H1 (cell line): ENCODE results near the gene ANKRD30BL. TPM values are rescaled to one million over a fixed set of nuclear protein-coding genes. Genes with fewer than 3 reads are reported as not detected.
"Not testable (repeated sequence)": the region's sequence is repeated elsewhere in the genome, so short reads cannot be mapped to it uniquely, and the experiment has no call there.

Experiments
- CTCF ChIA-PET: fragments of 300-600 bp; sonication (Branson Sonifier 250); formaldehyde crosslinking; loops from one replicate; lab custom pipeline; 2021; ENCODE audit not compliant: partially characterized antibody; lab: Charles Lee
- POLR2A ChIA-PET: fragments of 300-600 bp; sonication (Branson Sonifier 250); formaldehyde crosslinking; loops from one replicate; lab custom pipeline; 2021; ENCODE audit warnings: inconsistent platforms; ENCODE audit not compliant: partially characterized antibody; lab: Charles Lee
- DNase-seq, 2 experiments: peaks; one replicate each; pipeline versions ENCODE4 v3.0.0 to v3.0.0-alpha.2; 2010 to 2022; ENCODE audit warnings: low spot score in 2 of 2, low read depth in 1 of 2, mixed read lengths in 1 of 2
- FAIRE-seq: peaks from 2 replicates; lab custom pipeline; 2011; peaks lifted over from hg19 to GRCh38; lab: Jason Lieb, UNC
- H2AFZ ChIP-seq: 2 replicates; pipeline ENCODE4 v1.8.1; 2012; ENCODE audit warnings: low read length, inconsistent platforms
- H2AK5ac ChIP-seq: 2 replicates; pipeline ENCODE4 v1.6.1; 2013; ENCODE audit warnings: low read depth, low read length
- H2BK120ac ChIP-seq: replicated peaks from 2 replicates; pipeline ENCODE3; 2013; ENCODE audit warnings: low read depth, low read length, inconsistent platforms
- H2BK12ac ChIP-seq: 2 replicates; pipeline ENCODE4 v1.6.1; 2013; ENCODE audit warnings: low read depth, low read length
- H2BK15ac ChIP-seq: 2 replicates; pipeline ENCODE4 v1.6.1; 2013; ENCODE audit warnings: low read length
- H2BK20ac ChIP-seq: 2 replicates; pipeline ENCODE4 v1.6.1; 2013; ENCODE audit warnings: low read length
- H2BK5ac ChIP-seq: 2 replicates; pipeline ENCODE4 v1.6.1; 2013; ENCODE audit warnings: low read depth, low read length
- H3K14ac ChIP-seq: 2 replicates; pipeline ENCODE4 v1.6.1; 2013; ENCODE audit warnings: inconsistent platforms; ENCODE audit not compliant: insufficient read length
- H3K18ac ChIP-seq: 2 replicates; pipeline ENCODE4 v1.6.1; 2013; ENCODE audit warnings: low read length; ENCODE audit errors: extremely low read depth
- H3K23ac ChIP-seq: 2 replicates; pipeline ENCODE4 v1.6.1; 2013; ENCODE audit warnings: inconsistent platforms; ENCODE audit not compliant: insufficient read length
- H3K23me2 ChIP-seq: 2 replicates; pipeline ENCODE4 v1.6.1; 2013; ENCODE audit warnings: low read depth, low read length
- H3K27ac ChIP-seq: 2 replicates; pipeline ENCODE4 v1.6.1; 2011; ENCODE audit warnings: low read depth, low read length, inconsistent platforms
- H3K27me3 ChIP-seq, 4 experiments: replicated peaks in 1 of 4; 1 replicate in 1 of 4; 2 replicates in 3 of 4; pipeline versions ENCODE4 v1.6.1 to v1.8.1; 2011 to 2013; ENCODE audit warnings: low read length in 3 of 4, mild to moderate bottlenecking in 3 of 4, inconsistent platforms in 2 of 4, mixed read lengths in 2 of 4, moderate library complexity in 1 of 4; ENCODE audit not compliant: control insufficient read depth in 3 of 4, insufficient read depth in 3 of 4; ENCODE audit errors: extremely low read depth in 1 of 4
- H3K36me3 ChIP-seq, 4 experiments: 2 replicates each; pipeline versions ENCODE4 v1.6.1 to v1.8.1; 2011 to 2013; ENCODE audit warnings: mild to moderate bottlenecking in 4 of 4, low read length in 3 of 4, moderate library complexity in 2 of 4, control low read depth in 1 of 4, inconsistent platforms in 1 of 4; ENCODE audit not compliant: insufficient read depth in 4 of 4, control insufficient read depth in 2 of 4
- H3K4ac ChIP-seq: replicated peaks from 2 replicates; pipeline ENCODE3; 2013; ENCODE audit warnings: low read length, low read depth, mixed read lengths, inconsistent platforms; ENCODE audit not compliant: insufficient read length
- H3K4me1 ChIP-seq, 4 experiments: replicated peaks in 1 of 4; 1 replicate in 1 of 4; 2 replicates in 3 of 4; pipeline versions ENCODE4 v1.6.1 to v1.8.1; 2011 to 2013; ENCODE audit warnings: low read length in 3 of 4, inconsistent platforms in 2 of 4, mixed read lengths in 1 of 4; ENCODE audit not compliant: insufficient read depth in 4 of 4, control insufficient read depth in 3 of 4
- H3K4me2 ChIP-seq, 2 experiments: 2 replicates each; pipeline versions ENCODE4 v1.6.1 to v1.8.1; 2011 to 2013; ENCODE audit warnings: low read depth in 2 of 2, low read length in 2 of 2, control low read depth in 1 of 2, inconsistent platforms in 1 of 2, mild to moderate bottlenecking in 1 of 2; ENCODE audit not compliant: insufficient read depth in 1 of 2
- H3K4me3 ChIP-seq, 4 experiments: fragments of 200-600, 300-600 bp in 1 of 4; sonication (generic), shearing (Covaris generic), sonication (Bioruptor Twin) in 1 of 4; 2 replicates each; pipeline versions ENCODE4 v1.5.1 to v1.8.1; 2011 to 2016; ENCODE audit warnings: low read length in 4 of 4, low read depth in 3 of 4, control low read depth in 2 of 4, inconsistent platforms in 2 of 4, mild to moderate bottlenecking in 2 of 4, mixed read lengths in 1 of 4, moderate library complexity in 1 of 4; ENCODE audit not compliant: insufficient read depth in 2 of 4; ENCODE audit errors: extremely low read depth in 1 of 4
- H3K56ac ChIP-seq: replicated peaks from 2 replicates; pipeline ENCODE3; 2013; ENCODE audit warnings: low read depth, mild to moderate bottlenecking, mixed read lengths, low read length, inconsistent platforms; ENCODE audit not compliant: insufficient read length
- H3K79me1 ChIP-seq: 2 replicates; pipeline ENCODE4 v1.6.1; 2013; ENCODE audit warnings: low read depth, low read length, control low read depth
- H3K79me2 ChIP-seq, 2 experiments: 2 replicates each; pipeline versions ENCODE4 v1.6.1 to v1.8.1; 2012 to 2013; ENCODE audit warnings: low read length in 2 of 2, mild to moderate bottlenecking in 2 of 2, inconsistent platforms in 1 of 2; ENCODE audit not compliant: insufficient read depth in 2 of 2, control insufficient read depth in 1 of 2
- H3K9ac ChIP-seq, 4 experiments: replicated peaks in 1 of 4; 1 replicate in 1 of 4; 2 replicates in 3 of 4; pipeline versions ENCODE4 v1.6.1 to v1.8.1; 2011 to 2013; ENCODE audit warnings: low read depth in 3 of 4, low read length in 3 of 4, control low read depth in 2 of 4, mild to moderate bottlenecking in 2 of 4, moderate library complexity in 2 of 4, inconsistent platforms in 1 of 4; ENCODE audit errors: extremely low read depth in 1 of 4
- H3K9me3 ChIP-seq, 2 experiments: 2 replicates each; pipeline versions ENCODE4 v1.6.1 to v1.8.1; 2012 to 2013; ENCODE audit warnings: mild to moderate bottlenecking in 2 of 2, moderate library complexity in 2 of 2, control low read depth in 1 of 2, inconsistent platforms in 1 of 2, low read depth in 1 of 2, low read length in 1 of 2, mixed read lengths in 1 of 2; ENCODE audit not compliant: insufficient read depth in 2 of 2
- H4K20me1 ChIP-seq, 2 experiments: replicated peaks in 1 of 2; 2 replicates each; pipeline versions ENCODE3 to v1.8.1; 2011 to 2013; ENCODE audit warnings: inconsistent platforms in 2 of 2, low read length in 2 of 2, mild to moderate bottlenecking in 1 of 2; ENCODE audit not compliant: insufficient read depth in 2 of 2, control insufficient read depth in 1 of 2
- H4K5ac ChIP-seq: 2 replicates; pipeline ENCODE4 v1.6.1; 2013; ENCODE audit warnings: low read length, low read depth, mixed read lengths, inconsistent platforms; ENCODE audit not compliant: insufficient read length
- H4K8ac ChIP-seq: 2 replicates; pipeline ENCODE4 v1.8.0; 2013; ENCODE audit warnings: mild to moderate bottlenecking, moderate library complexity, low read length, inconsistent platforms; ENCODE audit not compliant: insufficient read depth; ENCODE audit errors: extremely low read depth
- H4K91ac ChIP-seq: replicated peaks from 2 replicates; pipeline ENCODE3; 2013; ENCODE audit warnings: low read length, mixed read lengths, inconsistent platforms; ENCODE audit not compliant: insufficient read length
- WGBS, 2 experiments: shearing (Covaris generic) in 1 of 2; methylation state at CpG; one replicate each; pipeline versions ENCODE4 v1.1.6 to v1.1.7; 2013 to 2015; ENCODE audit warnings: low lambda C conversion rate in 2 of 2, mixed read lengths in 2 of 2, inconsistent platforms in 1 of 2, low coverage in 1 of 2, missing lambda C conversion rate in 1 of 2; ENCODE audit not compliant: insufficient replicate concordance in 2 of 2, insufficient coverage in 1 of 2, insufficient read length in 1 of 2; ENCODE audit errors: extremely low coverage in 1 of 2, missing lambda C conversion rate in 1 of 2; 5-methylcytosine and 5-hydroxymethylcytosine counted together
- polyA plus RNA-seq, 7 experiments: library from polyadenylated mRNA; depleted of rRNA in 3 of 7; stranded (reverse) in 5 of 7; unstranded in 2 of 7; fragments of >200 nt in 5 of 7; fragments of 200-250 nt in 2 of 7; gene quantifications; 1 replicate in 5 of 7; 2 replicates in 1 of 7; 4 replicates in 1 of 7; pipeline versions ENCODE4 v1.2.1 to v1.2.3, GENCODE V29; 2011 to 2013; ENCODE audit warnings: missing spikeins in 2 of 7, mixed read lengths in 2 of 7
- total RNA-seq: library from RNA; stranded (reverse); fragmentation: NEBNext Ultra II Directional; extraction: Animal tissue kit (Norgen Biotek cat#: 25700); gene quantifications from 2 replicates; pipeline ENCODE4 v1.2.1, GENCODE V29; 2021

The ANKRD30BL gene
- total and polyA plus RNA-seq, 2 of the 8 experiments (the other 6 are each of a cell fraction or from before 2014, with no cell fraction given): 0.05 TPM; not detected in 1

GRCh38 chr2:132167100-132167499, 5.3 kb upstream of the ANKRD30BL start:
- H2BK15ac ChIP-seq: not testable (repeated sequence)

GRCh38 chr2:132162125-132162660, 441 bp upstream of the ANKRD30BL start:
- not testable (repeated sequence) for FAIRE-seq

More at GRCh38 chr2:132167100-132167499, 5.3 kb upstream of the ANKRD30BL start:
- H2BK5ac ChIP-seq, H3K79me2 ChIP-seq, H4K20me1 ChIP-seq, H3K4ac ChIP-seq, H4K5ac ChIP-seq, H3K79me1 ChIP-seq, H4K8ac ChIP-seq, H3K9ac ChIP-seq, H4K91ac ChIP-seq, H2AK5ac ChIP-seq, H3K23ac ChIP-seq, CTCF ChIA-PET, DNase-seq, H3K4me1 ChIP-seq, H2BK12ac ChIP-seq, H3K18ac ChIP-seq, H2BK20ac ChIP-seq, H3K4me2 ChIP-seq, H3K9me3 ChIP-seq, H2AFZ ChIP-seq, H3K27ac ChIP-seq, H3K36me3 ChIP-seq, H3K23me2 ChIP-seq, H2BK120ac ChIP-seq, H3K14ac ChIP-seq, POLR2A ChIA-PET, FAIRE-seq, H3K4me3 ChIP-seq, H3K27me3 ChIP-seq, H3K56ac ChIP-seq: not testable (repeated sequence)
- WGBS, 2 experiments: 93% methylated on average over 1 of the region's 1 CpG; no CpG with 5 or more reads in 1 of the 2 experiments

More at GRCh38 chr2:132162125-132162660, 441 bp upstream of the ANKRD30BL start:
- H3K4me2 ChIP-seq, H4K8ac ChIP-seq, H4K20me1 ChIP-seq, DNase-seq, H3K9ac ChIP-seq, H3K18ac ChIP-seq, H3K27ac ChIP-seq, H3K4ac ChIP-seq, H2AFZ ChIP-seq, H2AK5ac ChIP-seq, H2BK5ac ChIP-seq, H3K56ac ChIP-seq, H3K9me3 ChIP-seq, H4K91ac ChIP-seq, H3K4me1 ChIP-seq, H2BK15ac ChIP-seq, H3K27me3 ChIP-seq, H3K36me3 ChIP-seq, H3K23me2 ChIP-seq, POLR2A ChIA-PET, CTCF ChIA-PET, H2BK120ac ChIP-seq, H3K14ac ChIP-seq, H4K5ac ChIP-seq, H3K79me2 ChIP-seq, H3K23ac ChIP-seq, H2BK20ac ChIP-seq, H3K4me3 ChIP-seq, H2BK12ac ChIP-seq, H3K79me1 ChIP-seq: not testable (repeated sequence)
- 96% methylated on average over 23 of the region's 33 CpGs; no CpG with 5 or more reads in 1 of the 2 experiments for WGBS, 2 experiments
